ENCODE results near the gene DNASE1L2. TPM values are rescaled to one million over a fixed set of nuclear protein-coding genes. Genes with fewer than 3 reads are reported as not detected.
"Not testable (repeated sequence)": the region's sequence is repeated elsewhere in the genome, so short reads cannot be mapped to it uniquely, and the experiment has no call there.

The DNASE1L2 gene
- polyA plus RNA-seq, 4 donors: 0.63 to 2.0 (median 0.90) TPM

GRCh38 chr16:2237493-2238149, 1.4 kb downstream of the DNASE1L2 start:
- no peak for DNase-seq (ENCODE audit: low read depth in 4 of 4, low spot score in 3 of 4)

GRCh38 chr16:2238150-2238837, 2.0 kb downstream of the DNASE1L2 start:
- no peak for DNase-seq (ENCODE audit: low read depth in 4 of 4, low spot score in 3 of 4)

DNA sequence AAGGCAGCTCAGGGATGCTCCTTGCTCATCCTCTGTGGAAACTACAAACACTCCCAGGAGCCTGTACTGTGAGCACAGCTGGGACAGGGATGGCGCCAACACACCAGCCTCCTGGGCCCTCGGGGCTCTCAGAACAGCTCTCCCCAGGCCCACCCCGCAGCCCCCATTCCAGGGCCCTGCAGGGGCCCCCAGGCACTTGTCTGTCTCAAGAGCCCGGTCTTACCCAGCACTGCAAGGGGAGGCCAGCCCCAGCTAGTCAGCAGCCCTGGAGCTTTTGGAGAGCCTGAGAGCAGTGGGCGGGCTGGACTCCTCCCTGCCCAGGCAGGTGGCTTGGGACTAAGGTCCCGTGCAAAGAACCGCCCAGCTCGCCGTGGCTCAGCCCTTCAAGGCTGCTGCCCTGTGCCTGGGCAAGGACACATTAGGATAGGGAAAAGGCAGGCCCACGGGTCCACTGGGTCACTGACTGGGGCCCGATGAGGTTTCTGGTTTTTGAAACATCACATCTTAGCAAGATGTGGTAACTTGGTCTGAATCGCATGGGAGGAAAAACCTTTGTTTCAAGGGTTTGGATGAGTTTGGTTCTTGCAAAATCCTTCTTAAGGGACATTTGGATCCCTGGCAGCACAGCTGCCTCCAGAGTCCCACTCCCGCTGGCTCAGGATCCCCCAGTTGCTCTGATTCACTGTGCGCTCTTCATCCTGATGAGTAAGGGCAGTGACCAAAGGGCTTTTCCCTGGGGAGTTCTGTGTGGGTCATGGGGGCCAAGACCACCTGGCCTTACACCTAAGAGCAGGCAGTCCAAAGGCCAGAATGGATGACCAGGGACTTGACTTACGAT, 2.8 kb downstream of the DNASE1L2 start:
- DNase-seq (ENCODE audit: low read depth in 4 of 4, low spot score in 3 of 4): no peak

DNA sequence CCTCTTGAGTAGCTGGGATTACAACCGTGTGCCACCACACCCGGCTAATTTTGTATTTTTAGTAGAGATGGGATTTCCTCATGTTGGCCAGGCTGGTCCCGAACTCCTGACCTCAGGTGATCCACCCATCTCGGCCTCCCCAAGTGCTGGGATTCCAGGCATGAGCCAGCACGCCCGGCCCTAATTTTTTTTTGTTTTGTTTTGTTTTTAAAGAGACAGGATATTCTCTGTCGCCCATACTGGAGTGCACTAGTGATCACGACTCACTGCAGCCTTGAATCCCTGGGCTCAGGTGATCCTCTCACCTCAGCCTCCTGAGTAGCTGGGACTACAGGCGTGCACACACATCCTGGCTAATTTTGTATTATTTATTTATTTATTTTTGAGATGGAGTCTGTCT, 4.1 kb downstream of the DNASE1L2 start:
- DNase-seq (ENCODE audit: low read depth in 4 of 4, low spot score in 3 of 4): not testable (repeated sequence)

DNA sequence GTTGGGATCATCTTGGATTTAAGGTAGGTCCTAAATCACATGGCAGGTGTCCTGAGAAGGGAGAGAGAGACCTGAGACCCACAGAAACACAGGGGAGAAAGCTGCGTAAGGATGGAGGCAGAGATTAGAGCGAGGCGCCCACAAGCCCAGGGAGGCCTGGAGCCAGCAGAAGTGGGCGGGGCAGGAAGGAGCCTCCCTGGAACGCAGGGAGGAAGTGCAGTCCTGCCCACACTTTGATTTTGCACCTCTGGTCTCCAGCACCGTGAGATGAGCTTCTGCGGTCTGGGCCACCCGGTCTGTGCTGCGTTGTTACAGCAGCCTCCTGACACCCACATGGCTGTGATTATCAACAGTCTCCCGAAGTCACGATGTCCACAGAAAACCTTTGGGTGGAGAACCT, 6.4 kb downstream of the DNASE1L2 start:
- DNase-seq (ENCODE audit: low read depth in 4 of 4, low spot score in 3 of 4): no peak

GRCh38 chr16:2243031-2243528, 6.8 kb downstream of the DNASE1L2 start:
- no peak for DNase-seq (ENCODE audit: low read depth in 4 of 4, low spot score in 3 of 4)

DNA sequence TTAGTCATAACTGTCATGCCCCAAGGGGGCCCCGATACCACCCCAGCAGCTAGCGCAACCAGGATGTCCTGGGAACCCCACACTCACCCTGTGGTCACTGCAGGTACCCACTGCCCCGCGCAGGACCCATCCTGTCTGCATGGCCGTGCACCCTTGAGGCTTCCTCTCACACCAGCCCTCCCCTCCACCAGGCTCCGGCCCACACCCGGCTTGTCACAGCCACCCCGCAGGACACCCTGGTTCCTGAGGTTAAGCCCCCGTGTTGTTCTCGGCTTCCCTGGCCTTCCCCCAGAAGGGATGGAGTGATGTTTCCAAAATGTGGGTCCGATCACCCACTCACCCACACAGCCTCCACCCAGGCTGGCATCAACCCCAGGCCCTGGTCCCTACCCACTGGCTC, 7.5 kb downstream of the DNASE1L2 start:
- DNase-seq (ENCODE audit: low read depth in 4 of 4, low spot score in 3 of 4): no peak

DNA sequence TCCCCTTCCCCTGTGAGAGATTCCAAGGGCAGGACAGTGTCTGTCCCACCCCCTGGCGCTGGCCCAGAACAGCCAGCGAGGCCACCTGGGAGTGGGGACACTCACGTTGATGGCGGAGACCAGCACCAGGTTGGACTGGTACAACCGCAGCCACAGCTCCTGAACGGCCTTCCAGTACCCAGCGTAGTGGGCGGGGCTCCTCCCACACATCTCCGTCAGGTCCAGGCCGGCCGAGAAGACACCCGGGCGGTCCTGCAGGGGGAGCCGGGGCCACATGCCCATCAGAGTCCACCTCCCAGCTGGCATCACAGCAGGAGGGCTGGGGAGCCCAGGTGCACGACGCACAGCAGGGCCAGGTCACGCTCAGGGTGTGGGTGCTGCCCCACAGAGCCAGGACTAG, 8.1 kb downstream of the DNASE1L2 start:
- no peak for DNase-seq (ENCODE audit: low read depth in 4 of 4, low spot score in 3 of 4)

GRCh38 chr16:2244926-2245795, 8.9 kb downstream of the DNASE1L2 start:
- DNase-seq (ENCODE audit: low read depth in 4 of 4, low spot score in 3 of 4): no peak

DNA sequence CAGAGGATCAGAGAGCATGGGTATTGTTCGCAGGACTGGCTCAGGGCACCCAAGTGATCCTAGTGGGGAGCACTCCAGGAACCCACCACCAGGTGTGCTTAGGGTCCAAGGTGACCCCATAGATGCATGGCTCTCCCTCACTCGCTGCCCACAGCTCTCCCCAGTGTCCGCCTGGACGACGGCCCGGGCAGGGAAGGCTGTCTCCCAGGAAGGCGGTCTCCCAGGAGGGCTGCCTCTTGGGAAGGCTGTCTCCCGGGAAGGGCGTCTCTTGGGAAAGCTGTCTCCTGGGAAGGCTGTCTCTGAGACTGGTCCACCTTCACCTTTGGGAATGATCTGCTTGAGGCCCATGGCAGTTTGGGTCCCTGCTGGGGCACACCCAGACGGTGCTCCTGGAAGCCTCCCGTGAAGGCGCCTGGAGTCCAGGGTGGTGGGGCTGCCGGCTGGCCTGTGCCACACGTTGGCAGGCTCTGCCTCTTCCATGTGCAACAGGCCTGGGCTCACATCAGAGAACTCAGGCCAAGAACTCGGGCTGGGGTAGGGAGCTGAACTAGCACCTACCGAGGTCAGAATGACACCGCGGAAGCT, 10.1 kb downstream of the DNASE1L2 start:
- DNase-seq (ENCODE audit: low read depth in 4 of 4, low spot score in 3 of 4): no peak

DNA sequence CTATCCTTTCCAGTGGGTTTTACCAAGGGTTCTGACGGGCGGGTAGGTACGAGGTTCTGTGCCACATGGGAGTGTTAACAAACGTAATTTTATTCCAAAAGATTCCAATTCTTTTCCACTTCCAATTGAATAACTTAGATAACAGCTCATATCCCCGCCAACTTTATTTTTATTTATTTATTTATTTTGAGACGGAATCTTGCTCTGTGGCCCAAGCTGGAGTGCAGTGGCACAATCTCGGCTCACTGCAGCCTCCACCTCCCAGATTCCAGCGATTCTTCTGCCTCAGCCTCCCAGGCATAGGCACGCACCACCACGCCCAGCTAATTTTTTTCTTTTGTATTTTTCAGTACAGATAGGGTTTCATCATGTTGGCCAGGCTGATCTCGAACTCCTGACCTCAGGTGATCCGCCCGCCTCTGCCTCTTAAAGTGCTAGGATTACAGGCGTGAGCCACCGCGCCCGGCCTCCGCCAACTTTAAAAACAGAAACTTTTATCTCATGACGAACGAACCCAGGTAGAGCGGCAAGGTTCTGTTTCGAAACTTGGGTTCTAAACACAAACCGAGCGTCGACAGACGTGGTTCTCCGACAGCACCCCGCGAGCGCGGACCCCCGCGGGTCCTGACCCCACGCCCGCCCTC, 14.5 kb downstream of the DNASE1L2 start:
- no peak for DNase-seq (ENCODE audit: low read depth in 4 of 4, low spot score in 3 of 4)

GRCh38 chr16:2251296-2252111, 15.3 kb downstream of the DNASE1L2 start, which contains the start of gene ECI1:
Gene ECI1, minus strand, starts transcription at chr16:2251587. Its CDS starts 21 bp downstream, at chr16:2251566.
- peak; percentile 79 to 85 (median 82) for DNase-seq (ENCODE audit: low read depth in 4 of 4, low spot score in 3 of 4)

GRCh38 chr16:2252806-2253148, 16.5 kb downstream of the DNASE1L2 start:
- no peak for DNase-seq (ENCODE audit: low read depth in 4 of 4, low spot score in 3 of 4)

GRCh38 chr16:2253293-2253692, 17.0 kb downstream of the DNASE1L2 start:
- no peak for DNase-seq (ENCODE audit: low read depth in 4 of 4, low spot score in 3 of 4)

GRCh38 chr16:2256531-2257140, 20.4 kb downstream of the DNASE1L2 start:
- DNase-seq (ENCODE audit: low read depth in 4 of 4, low spot score in 3 of 4): no peak

- DNase-seq (ENCODE audit: low read depth in 4 of 4, low spot score in 3 of 4): no peak
Measured at GRCh38 chr16:2257726-2258125, 21.5 kb downstream of the DNASE1L2 start.

- DNase-seq (ENCODE audit: low read depth in 4 of 4, low spot score in 3 of 4): not testable (repeated sequence)
Measured at GRCh38 chr16:2258530-2258929, 22.3 kb downstream of the DNASE1L2 start.

DNA sequence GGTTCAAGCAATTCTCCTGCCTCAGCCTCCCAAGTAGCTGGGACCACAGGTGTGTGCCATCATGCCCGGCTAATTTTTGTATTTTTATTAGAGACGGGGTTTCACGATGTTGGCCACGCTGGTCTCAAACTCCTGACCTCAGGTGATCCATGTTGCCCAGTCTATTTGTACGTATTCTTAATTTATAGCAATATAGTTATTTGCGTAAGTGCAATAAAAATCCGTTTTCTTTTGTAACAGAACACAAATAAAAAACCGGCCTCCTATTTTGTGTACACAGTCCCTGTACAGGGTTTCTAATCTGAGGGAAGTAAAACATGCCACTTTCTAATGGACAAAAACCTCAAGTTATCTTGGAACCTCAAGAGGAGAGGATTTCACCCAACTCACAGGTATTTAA, 24.0 kb downstream of the DNASE1L2 start:
- no peak for DNase-seq (ENCODE audit: low read depth in 4 of 4, low spot score in 3 of 4)
